GM18519 (cell line): ENCODE results near the gene CCAR1.
"Not testable (repeated sequence)": the region's sequence is repeated elsewhere in the genome, so short reads cannot be mapped to it uniquely, and the experiment has no call there.

Source experiments
- ATAC-seq: cut with Tn5 transposase; IDR thresholded peaks from one replicate; pipeline ENCODE4 v1.9.1; 2021; ENCODE audit warnings: mild to moderate bottlenecking, moderate library complexity; ENCODE audit not compliant: unreplicated experiment, low FRiP score

The CCAR1 gene

GRCh38 chr10:68756246-68756645 lies 35.2 kb downstream of the CCAR1 start:
- no peak for ATAC-seq

- no peak for ATAC-seq
These were observed 35.7 kb downstream of the CCAR1 start for GRCh38 chr10:68756766-68757165.

- ATAC-seq: no peak
These were observed 38.3 kb downstream of the CCAR1 start for GRCh38 chr10:68759223-68759863.

- no peak for ATAC-seq
These were observed 38.9 kb downstream of the CCAR1 start for GRCh38 chr10:68759967-68760366.

GRCh38 chr10:68767407-68767806 lies 46.4 kb downstream of the CCAR1 start:
- ATAC-seq: not testable (repeated sequence)

- no peak for ATAC-seq
These were observed 60.9 kb downstream of the CCAR1 start for GRCh38 chr10:68781613-68782574.

- ATAC-seq: no peak
These were observed 63.4 kb downstream of the CCAR1 start for GRCh38 chr10:68784476-68784875.

GRCh38 chr10:68787813-68788212 lies 66.8 kb downstream of the CCAR1 start:
- ATAC-seq: no peak

- no peak for ATAC-seq
These were observed 69.4 kb downstream of the CCAR1 start for GRCh38 chr10:68790476-68790875.

- ATAC-seq: no peak
These were observed 71.1 kb downstream of the CCAR1 start for GRCh38 chr10:68792115-68792514.

- no peak for ATAC-seq
These were observed 75.0 kb downstream of the CCAR1 start for GRCh38 chr10:68795886-68796532.

- ATAC-seq: no peak
These were observed 75.6 kb downstream of the CCAR1 start for GRCh38 chr10:68796605-68797004.

- ATAC-seq: no peak
These were observed 79.2 kb downstream of the CCAR1 start for GRCh38 chr10:68800211-68800610.

- no peak for ATAC-seq
These were observed 83.7 kb downstream of the CCAR1 start for GRCh38 chr10:68804692-68805091.

GRCh38 chr10:68810830-68811229 lies 89.8 kb downstream of the CCAR1 start:
- not testable (repeated sequence) for ATAC-seq

- ATAC-seq: no peak
These were observed 90.4 kb downstream of the CCAR1 start for GRCh38 chr10:68811314-68812009.

- no peak for ATAC-seq
These were observed 91.4 kb downstream of the CCAR1 start for GRCh38 chr10:68812420-68812819.

- no peak for ATAC-seq
These were observed 92.5 kb downstream of the CCAR1 start for GRCh38 chr10:68813559-68813958.

GRCh38 chr10:68816796-68817412 lies 95.9 kb downstream of the CCAR1 start:
- no peak for ATAC-seq

- ATAC-seq: not testable (repeated sequence)
These were observed 99.3 kb downstream of the CCAR1 start for GRCh38 chr10:68820359-68820758.
